SH-SY5Y (cell line): ENCODE results near the gene CATSPERZ.

Experiments used
- GATA2 ChIP-seq: IDR thresholded peaks from 2 replicates; pipeline ENCODE4 v1.6.1; 2011; ENCODE audit warnings: mild to moderate bottlenecking, low read depth, low read length
- GATA3 ChIP-seq: IDR thresholded peaks from 2 replicates; pipeline ENCODE4 v1.6.1; 2011; ENCODE audit warnings: low read depth, mild to moderate bottlenecking, low read length, moderate library complexity

DNA sequence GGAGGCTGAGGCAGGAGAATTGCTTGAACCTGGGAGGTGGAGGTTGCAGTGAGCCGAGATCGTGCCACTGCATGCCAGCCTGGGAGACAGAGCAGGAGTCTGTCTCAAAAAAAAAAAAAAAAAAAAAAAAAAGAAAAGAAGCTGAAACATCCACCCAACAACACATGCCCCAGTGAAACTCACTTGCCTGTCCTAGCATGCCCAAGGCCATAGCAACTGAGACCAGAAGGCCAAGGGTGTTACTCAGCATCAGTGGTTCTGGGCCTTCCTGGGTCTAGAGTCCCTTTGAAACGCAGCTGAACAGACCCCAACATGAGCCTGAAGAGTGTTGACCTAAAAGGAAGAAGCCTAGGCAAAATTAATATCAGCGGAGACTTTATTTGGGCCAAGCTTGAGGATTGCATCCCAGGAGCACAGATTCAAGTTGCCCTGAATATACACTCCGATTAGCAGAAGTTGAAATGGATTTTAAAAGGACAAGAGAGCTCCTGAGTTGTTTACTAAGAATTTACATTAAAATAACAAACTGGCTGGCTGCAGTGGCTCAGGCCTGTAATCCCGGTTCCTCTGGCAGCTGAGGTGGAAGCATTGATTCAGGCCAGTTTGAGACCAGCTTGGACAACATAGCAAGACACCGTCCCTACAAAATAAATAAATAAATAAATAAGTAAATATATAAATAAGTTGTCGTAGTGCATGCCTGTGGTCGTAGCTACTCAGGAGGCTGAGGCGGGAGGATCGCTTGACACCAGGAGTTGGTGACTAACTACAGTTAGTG is 24.7 kb downstream of the CATSPERZ start:
- no peak for TF ChIP-seq GATA2
- TF ChIP-seq GATA3 = no peak
